Neural cell (in vitro differentiated cells): ENCODE measurements around the gene PTPRN2. TPM values are rescaled to one million over a fixed set of nuclear protein-coding genes. Genes with fewer than 3 reads are reported as not detected.

Experiments used
- H2AFZ ChIP-seq: fragments of 200-600, 300-800 bp; sonication (generic), shearing (Covaris generic); 2 replicates; pipeline ENCODE4 v1.6.0; 2014; ENCODE audit warnings: low read depth, mild to moderate bottlenecking, antibody characterized with exemption, low read length, moderate library complexity
- H3F3A ChIP-seq: fragments of 200-600 bp; shearing (Covaris generic); 2 replicates; pipeline ENCODE4 v1.6.1; 2016; ENCODE audit warnings: mild to moderate bottlenecking, moderate library complexity, mixed read lengths, antibody characterized with exemption, low read length; ENCODE audit not compliant: insufficient read depth, poor library complexity, severe bottlenecking
- H3K27ac ChIP-seq: fragments of 200-600, 300-800 bp; sonication (generic), shearing (Covaris generic); 2 replicates; pipeline ENCODE4 v1.5.1; 2014; ENCODE audit warnings: mild to moderate bottlenecking, low read length, moderate library complexity
- H3K27me3 ChIP-seq: fragments of 300-800, 200-600 bp; sonication (generic), shearing (Covaris generic); 2 replicates; pipeline ENCODE4 v1.6.0; 2014; ENCODE audit warnings: mild to moderate bottlenecking, low read depth, low read length, moderate library complexity; ENCODE audit not compliant: insufficient read depth
- H3K36me3 ChIP-seq: fragments of 300-800, 200-600 bp; sonication (generic), shearing (Covaris generic); 2 replicates; pipeline ENCODE4 v1.5.1; 2014; ENCODE audit warnings: mild to moderate bottlenecking, antibody characterized with exemption, low read length, moderate library complexity; ENCODE audit not compliant: insufficient read depth
- H3K4me2 ChIP-seq: fragments of 300-800, 200-600 bp; sonication (generic), shearing (Covaris generic); 2 replicates; pipeline ENCODE4 v1.6.0; 2014; ENCODE audit warnings: mild to moderate bottlenecking, low read length
- H3K4me3 ChIP-seq: fragments of 300-800, 200-600 bp; sonication (generic), shearing (Covaris generic); 2 replicates; pipeline ENCODE4 v1.5.1; 2014; ENCODE audit warnings: mild to moderate bottlenecking, low read length, moderate library complexity
- H3K79me2 ChIP-seq: fragments of 200-600 bp; shearing (Covaris generic); replicated peaks from 2 replicates; pipeline ENCODE4 v1.6.0; 2014; ENCODE audit warnings: mild to moderate bottlenecking, low read length, moderate library complexity; ENCODE audit not compliant: insufficient read depth
- H3K9ac ChIP-seq: fragments of 300-800, 200-600 bp; sonication (generic), shearing (Covaris generic); 2 replicates; pipeline ENCODE4 v1.6.1; 2016; ENCODE audit warnings: mild to moderate bottlenecking, low read length, mixed read lengths
- H3K9me2 ChIP-seq: fragments of 200-600 bp; shearing (Covaris generic); 2 replicates; pipeline ENCODE4 v1.6.1; 2016; ENCODE audit warnings: mild to moderate bottlenecking, low read length, mixed read lengths; ENCODE audit not compliant: insufficient read depth
- H3K9me3 ChIP-seq: fragments of 200-600, 300-800 bp; sonication (generic), shearing (Covaris generic); 2 replicates; pipeline ENCODE4 v1.6.1; 2016; ENCODE audit warnings: mild to moderate bottlenecking, mixed run types, low read length, moderate library complexity, mixed read lengths
- H4K20me1 ChIP-seq: fragments of 200-600 bp; shearing (Covaris generic); 2 replicates; pipeline ENCODE4 v1.6.1; 2016; ENCODE audit warnings: mild to moderate bottlenecking, mixed run types; ENCODE audit not compliant: insufficient read depth
- CTCF ChIP-seq: fragments of 450-650 bp; IDR thresholded peaks from 2 replicates; pipeline ENCODE4 v1.5.1; 2014; ENCODE audit warnings: antibody characterized with exemption, mild to moderate bottlenecking, moderate library complexity; ENCODE audit not compliant: poor library complexity, severe bottlenecking
- EP300 ChIP-seq: fragments of 450-650 bp; conservative IDR thresholded peaks from 2 replicates; pipeline ENCODE4 v1.6.1; 2014; ENCODE audit warnings: antibody characterized with exemption, mild to moderate bottlenecking, moderate library complexity; ENCODE audit not compliant: poor library complexity, severe bottlenecking
- EZH2 ChIP-seq: fragments of 200-600, 300-800 bp; shearing (Covaris generic), sonication (generic); IDR thresholded peaks from 2 replicates; pipeline ENCODE4 v1.6.1; 2014; ENCODE audit warnings: antibody characterized with exemption, low read length, borderline replicate concordance, mild to moderate bottlenecking; ENCODE audit not compliant: insufficient read depth, poor library complexity, severe bottlenecking
- MXI1 ChIP-seq: fragments of 450-650 bp; conservative IDR thresholded peaks from 2 replicates; pipeline ENCODE4 v1.6.1; 2014; ENCODE audit warnings: antibody characterized with exemption, mild to moderate bottlenecking; ENCODE audit not compliant: poor library complexity, severe bottlenecking
- POLR2AphosphoS5 ChIP-seq: IDR thresholded peaks from 2 replicates; pipeline ENCODE4 v1.6.1; 2012
- RAD21 ChIP-seq: fragments of 450-650 bp; conservative IDR thresholded peaks from 2 replicates; pipeline ENCODE4 v1.6.1; 2014; ENCODE audit warnings: antibody characterized with exemption, mild to moderate bottlenecking, moderate library complexity
- REST ChIP-seq: IDR thresholded peaks from 2 replicates; pipeline ENCODE4 v1.6.1; 2012; ENCODE audit warnings: borderline replicate concordance
- SMC3 ChIP-seq: fragments of 450-650 bp; conservative IDR thresholded peaks from 2 replicates; pipeline ENCODE4 v1.6.1; 2014; ENCODE audit warnings: antibody characterized with exemption, mild to moderate bottlenecking, moderate library complexity; ENCODE audit not compliant: poor library complexity
- TAF1 ChIP-seq: IDR thresholded peaks from 2 replicates; pipeline ENCODE4 v1.6.1; 2012; ENCODE audit warnings: low read depth
- polyA plus RNA-seq: library from polyadenylated mRNA; depleted of rRNA; stranded (reverse); fragments of >200 nt; gene quantifications from 2 replicates; pipeline ENCODE4 v1.2.3, GENCODE V29; 2014

Gene PTPRN2
- polyA plus RNA-seq, 1 donor from 2014 or later: 31.0 TPM

- no peak overlapping the region for H2AFZ ChIP-seq
- TF ChIP-seq CTCF: no peak
- no peak for TF ChIP-seq SMC3
- TF ChIP-seq REST: no peak
- TF ChIP-seq RAD21: no peak
- no peak for TF ChIP-seq EP300
- H3K27ac ChIP-seq: no peak overlapping the region
- no peaks in the 10 kb centered on the region for H3K27me3 ChIP-seq
- H3K9me3 ChIP-seq: no peaks in the 10 kb centered on the region
- no peaks in the 10 kb centered on the region for H3K36me3 ChIP-seq
- H3K79me2 ChIP-seq: no peaks in the 10 kb centered on the region
- H3K9me2 ChIP-seq: no peaks in the 10 kb centered on the region
- H3K4me3 ChIP-seq: no peak overlapping the region
- H4K20me1 ChIP-seq: no peaks in the 10 kb centered on the region
- no peak overlapping the region for H3K4me2 ChIP-seq
- no peak overlapping the region for H3K9ac ChIP-seq
- no peaks in the 10 kb centered on the region for H3F3A ChIP-seq
Measured at GRCh38 chr7:157831143-157831905, 756.3 kb downstream of the PTPRN2 start.

GRCh38 chr7:157830331-157830730 lies 757.3 kb downstream of the PTPRN2 start:
- H3K9ac ChIP-seq: no peak overlapping the region
- no peak overlapping the region for H3K27ac ChIP-seq
- H3K4me3 ChIP-seq: no peak overlapping the region
- TF ChIP-seq CTCF (no peak), POLR2AphosphoS5 (no peak), EP300 (no peak), RAD21 (no peak), EZH2 (no peak), MXI1 (no peak), REST (no peak), SMC3 (no peak), TAF1 (no peak)
- no peaks in the 10 kb centered on the region for H3K36me3 ChIP-seq
- H3K27me3 ChIP-seq: no peaks in the 10 kb centered on the region
- H3K9me2 ChIP-seq: no peaks in the 10 kb centered on the region
- no peak overlapping the region for H2AFZ ChIP-seq
- no peaks in the 10 kb centered on the region for H4K20me1 ChIP-seq
- no peak overlapping the region for H3K4me2 ChIP-seq
- H3K79me2 ChIP-seq: no peaks in the 10 kb centered on the region
- no peaks in the 10 kb centered on the region for H3F3A ChIP-seq
- H3K9me3 ChIP-seq: no peaks in the 10 kb centered on the region
